D721Med (cell line): ENCODE results near the gene LAMC1.
"Not testable (repeated sequence)": the region's sequence is repeated elsewhere in the genome, so short reads cannot be mapped to it uniquely, and the experiment has no call there.

ENCODE experiments used
- DNase-seq: peaks from one replicate; pipeline ENCODE4 v3.0.0; 2011; ENCODE audit warnings: low spot score; ENCODE audit not compliant: insufficient read length
- FAIRE-seq: peaks from 2 replicates; lab custom pipeline; 2011; peaks lifted over from hg19 to GRCh38; lab: Jason Lieb, UNC
- TF ChIP-seq, protein P1 (sequence below): IDR thresholded peaks from 2 replicates; pipeline ENCODE4 v1.5.1; 2012; ENCODE audit warnings: mild to moderate bottlenecking, control low read depth; ENCODE audit not compliant: insufficient read depth; ENCODE audit errors: missing control alignments

Gene LAMC1

DNA sequence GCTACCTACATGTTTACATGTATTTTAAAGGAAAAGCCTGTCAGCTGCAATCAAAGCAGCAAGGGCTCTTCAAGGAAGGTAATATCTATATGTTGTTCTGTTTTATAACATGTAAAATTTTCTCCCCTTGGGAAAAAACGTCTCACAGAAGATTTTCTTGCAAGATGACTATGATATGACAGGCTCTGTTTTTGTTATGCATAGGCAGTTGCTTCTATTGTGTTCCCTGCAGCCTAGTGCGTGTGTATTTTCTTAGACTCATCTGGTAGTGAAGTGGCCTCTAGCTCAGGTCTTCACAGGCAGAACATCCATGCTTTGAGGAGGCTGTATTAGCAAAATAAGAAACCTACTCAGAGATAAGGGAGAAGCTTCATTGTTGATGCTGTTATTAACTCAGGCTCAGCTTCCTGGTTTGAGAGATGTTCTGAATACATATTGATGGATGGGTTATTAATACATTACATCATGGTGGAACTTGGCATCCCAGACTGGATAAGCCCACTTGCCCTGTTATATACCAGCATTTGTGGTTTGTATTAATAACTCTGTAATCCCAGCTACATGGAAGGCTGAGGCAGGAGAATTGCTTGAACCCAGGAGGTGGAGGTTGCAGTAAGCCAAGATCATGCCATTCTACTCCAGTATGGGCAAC is 35.8 kb downstream of the LAMC1 start:
- TF ChIP-seq, protein P1, sequence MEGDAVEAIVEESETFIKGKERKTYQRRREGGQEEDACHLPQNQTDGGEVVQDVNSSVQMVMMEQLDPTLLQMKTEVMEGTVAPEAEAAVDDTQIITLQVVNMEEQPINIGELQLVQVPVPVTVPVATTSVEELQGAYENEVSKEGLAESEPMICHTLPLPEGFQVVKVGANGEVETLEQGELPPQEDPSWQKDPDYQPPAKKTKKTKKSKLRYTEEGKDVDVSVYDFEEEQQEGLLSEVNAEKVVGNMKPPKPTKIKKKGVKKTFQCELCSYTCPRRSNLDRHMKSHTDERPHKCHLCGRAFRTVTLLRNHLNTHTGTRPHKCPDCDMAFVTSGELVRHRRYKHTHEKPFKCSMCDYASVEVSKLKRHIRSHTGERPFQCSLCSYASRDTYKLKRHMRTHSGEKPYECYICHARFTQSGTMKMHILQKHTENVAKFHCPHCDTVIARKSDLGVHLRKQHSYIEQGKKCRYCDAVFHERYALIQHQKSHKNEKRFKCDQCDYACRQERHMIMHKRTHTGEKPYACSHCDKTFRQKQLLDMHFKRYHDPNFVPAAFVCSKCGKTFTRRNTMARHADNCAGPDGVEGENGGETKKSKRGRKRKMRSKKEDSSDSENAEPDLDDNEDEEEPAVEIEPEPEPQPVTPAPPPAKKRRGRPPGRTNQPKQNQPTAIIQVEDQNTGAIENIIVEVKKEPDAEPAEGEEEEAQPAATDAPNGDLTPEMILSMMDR: no peak
- FAIRE-seq (peak; percentile 6), DNase-seq (no peak)

DNA sequence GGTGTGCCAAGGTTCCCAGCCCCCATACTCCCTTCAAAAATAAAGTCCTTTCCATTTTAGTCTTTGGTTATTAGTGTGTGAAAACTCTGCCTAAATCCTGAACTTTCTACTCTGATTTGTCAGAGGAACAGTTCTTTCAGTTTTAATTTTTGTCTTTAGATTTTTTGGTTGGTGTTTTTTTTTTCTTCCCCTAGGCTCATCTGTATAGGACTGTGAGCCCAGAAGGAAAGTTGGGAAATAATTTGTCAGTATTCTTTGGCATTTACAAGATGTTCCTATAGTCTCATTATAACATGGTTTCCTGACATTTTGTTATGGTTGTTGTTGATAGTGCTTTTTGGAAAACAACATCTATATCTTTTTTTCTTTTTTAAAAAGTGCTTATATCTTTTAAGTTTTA is 38.0 kb downstream of the LAMC1 start:
- TF ChIP-seq, protein P1: no peak
- DNase-seq: no peak
- peak; percentile 46 for FAIRE-seq

DNA sequence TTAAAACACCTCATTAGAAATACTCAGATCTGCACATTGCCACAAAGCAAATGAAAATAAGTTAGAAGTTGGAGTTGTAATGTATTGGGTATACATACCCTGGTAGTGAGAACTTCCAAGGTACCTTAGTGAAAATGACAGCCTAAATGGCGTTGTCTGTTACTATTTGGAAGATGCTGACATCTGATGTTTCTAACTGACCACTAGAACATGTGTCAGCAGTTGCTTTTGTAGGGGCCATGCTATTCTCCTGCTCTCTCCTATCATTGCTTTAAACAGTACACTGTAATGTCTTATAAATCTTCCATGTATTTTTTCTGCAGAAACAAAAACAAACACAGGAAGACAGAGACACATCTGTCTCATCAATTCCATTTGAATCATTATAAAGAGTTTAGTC is 40.1 kb downstream of the LAMC1 start:
- DNase-seq (no peak), FAIRE-seq (no peak)
- TF ChIP-seq, protein P1: no peak

DNA sequence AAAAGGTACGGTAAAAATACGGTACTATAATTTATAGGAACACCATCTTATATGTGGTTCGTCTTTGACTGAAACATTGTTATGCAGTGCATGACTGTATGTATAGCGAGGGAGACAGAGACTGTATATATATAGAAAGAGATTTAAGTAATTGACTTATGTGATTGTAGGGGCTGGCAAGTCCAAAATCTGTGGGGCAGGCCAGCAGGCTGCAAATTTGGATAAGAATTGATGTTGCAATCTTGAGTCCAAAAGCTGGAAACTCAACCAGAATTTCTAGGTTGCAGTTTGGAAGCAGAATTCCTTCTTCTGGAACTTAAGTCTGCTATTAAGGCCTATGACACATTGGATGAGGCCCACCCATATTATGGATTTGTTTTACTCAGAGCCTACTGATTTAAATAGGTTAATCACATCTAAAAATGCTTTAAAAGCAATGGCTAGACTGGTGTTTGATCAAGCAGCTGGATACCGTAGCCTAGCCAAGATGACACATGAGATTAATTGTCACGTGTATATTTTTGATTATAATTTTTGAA is 42.0 kb downstream of the LAMC1 start:
- FAIRE-seq (no peak), DNase-seq (no peak)
- TF ChIP-seq, protein P1: no peak

DNA sequence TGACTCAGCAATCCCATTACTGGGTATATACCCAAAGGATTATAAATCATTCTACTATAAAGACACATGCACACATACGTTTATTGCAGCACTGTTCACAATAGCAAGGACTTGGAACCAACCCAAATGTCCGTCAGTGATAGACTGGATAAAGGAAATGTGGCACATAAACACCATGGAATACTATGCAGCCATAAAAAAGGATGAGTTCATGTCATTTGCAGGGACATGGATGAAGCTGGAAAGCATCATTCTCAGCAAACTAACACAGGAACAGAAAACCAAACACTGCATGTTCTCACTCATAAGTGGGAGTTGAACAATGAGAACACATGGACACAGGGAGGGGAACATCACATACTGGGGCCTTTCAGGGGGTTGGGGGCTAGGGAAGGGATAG is 43.2 kb downstream of the LAMC1 start:
- not testable (repeated sequence) for DNase-seq, FAIRE-seq

DNA sequence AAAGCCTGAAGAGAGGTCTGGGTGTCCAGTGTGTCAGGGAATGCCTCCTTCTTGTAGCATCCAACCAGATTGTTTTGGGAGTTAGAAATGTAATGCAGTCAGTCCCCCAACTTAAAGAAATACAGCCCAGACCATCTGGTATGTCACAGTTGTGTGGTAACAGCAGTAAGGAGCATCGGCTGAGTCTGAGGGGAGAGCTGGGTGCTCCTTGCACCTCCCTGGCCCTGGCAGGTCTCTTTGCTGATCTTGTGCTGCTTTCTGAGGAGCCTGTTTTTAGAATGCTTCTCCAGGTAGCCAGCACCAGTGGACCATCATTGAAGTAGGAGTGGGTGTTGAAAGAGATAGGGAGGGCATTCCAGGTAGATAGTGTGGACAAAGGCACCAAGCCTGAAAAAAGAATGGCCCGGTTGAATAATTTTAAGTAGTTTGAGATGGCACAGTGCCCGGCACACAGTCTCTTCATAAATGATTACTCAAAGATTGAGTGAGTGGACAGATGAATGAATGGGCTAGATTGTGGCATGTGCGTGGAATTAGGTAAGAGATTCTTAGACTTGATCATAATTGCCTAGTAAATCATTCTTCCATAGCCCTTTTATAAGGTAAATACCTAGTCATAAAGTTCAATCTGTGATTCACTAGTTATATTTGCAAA is 46.5 kb downstream of the LAMC1 start:
- TF ChIP-seq, protein P1: no peak
- no peak for DNase-seq
- no peak for FAIRE-seq

DNA sequence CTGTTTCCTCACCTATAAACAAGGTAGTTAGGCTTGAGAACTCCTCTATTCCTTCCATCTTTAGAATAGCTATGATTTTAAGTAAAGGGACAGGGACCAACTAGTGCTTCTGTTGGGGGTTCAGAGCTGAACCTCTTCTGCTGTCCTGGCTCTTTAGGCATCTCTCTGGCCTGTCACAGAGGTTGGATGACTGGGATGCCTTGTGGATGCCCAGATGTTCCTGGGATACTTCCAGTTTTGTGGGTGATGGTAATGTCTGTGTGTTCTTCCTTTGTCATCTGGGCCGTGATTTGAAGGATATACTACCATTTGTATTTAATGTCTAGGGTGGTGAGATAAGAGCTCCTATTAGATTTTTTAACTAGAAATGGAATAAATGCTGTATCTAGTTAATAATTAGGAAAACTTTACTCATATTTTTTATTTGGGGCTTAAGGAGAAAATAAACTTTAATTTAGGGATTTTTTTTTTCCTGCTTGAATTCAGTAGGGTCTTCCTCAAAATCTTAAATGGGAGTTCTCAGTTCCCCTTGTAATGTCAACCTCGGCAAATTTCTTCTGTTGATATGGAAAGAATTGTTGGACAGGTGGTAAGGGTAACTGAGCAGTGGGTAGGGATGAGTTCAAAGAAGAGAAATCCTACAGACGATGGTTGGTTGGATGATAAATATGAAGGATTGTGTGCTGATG is 47.2 kb downstream of the LAMC1 start:
- FAIRE-seq (no peak), DNase-seq (no peak)
- TF ChIP-seq, protein P1: no peak
